ENCODE results near the gene CWF19L2. TPM values are rescaled to one million over a fixed set of nuclear protein-coding genes. Genes with fewer than 3 reads are reported as not detected.
A peak's percentile ranks its signal among the peaks of the same experiment; 100 is the strongest.
"Not testable (repeated sequence)": the region's sequence is repeated elsewhere in the genome, so short reads cannot be mapped to it uniquely, and the experiment has no call there.

CWF19L2 gene
- total RNA-seq, 3 donors from 2014 or later = 11.4 to 13.3 (median 11.5) TPM

DNA sequence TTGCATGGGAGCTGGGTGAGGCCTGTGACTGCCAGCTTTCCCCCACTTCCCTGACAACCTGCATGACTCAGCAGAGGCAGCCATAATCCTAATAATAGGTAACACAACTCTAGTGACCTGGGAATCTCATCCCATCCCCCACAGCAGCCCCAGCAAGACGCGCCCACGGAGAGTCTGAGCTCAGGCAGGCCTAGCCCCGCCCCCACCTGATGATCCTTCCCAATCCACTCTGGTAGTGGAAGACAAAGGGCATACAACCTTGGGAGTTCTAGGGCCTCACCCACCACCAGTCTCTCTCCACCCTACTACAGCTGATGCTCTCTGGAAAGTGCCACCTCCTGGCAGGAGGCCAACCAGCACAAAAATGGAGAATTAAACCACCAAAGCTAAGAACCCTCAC lies 60.3 kb downstream of the CWF19L2 start:
- DNase-seq (no peak), ATAC-seq (no peak)
- Mint-ChIP-seq H3K36me3 (ENCODE audit: insufficient read depth) (peaks cover 67% of the 10 kb centered on the region), H3K4me3 (no peak overlapping the region), H3K27me3 (ENCODE audit: low read depth) (no peaks in the 10 kb centered on the region), H3K9me3 (peaks cover 20% of the 10 kb centered on the region), H3K4me1 (ENCODE audit: low read depth) (peaks cover 2% of the 10 kb centered on the region)

GRCh38 chr11:107392611-107393010 lies 65.0 kb downstream of the CWF19L2 start:
- DNase-seq = no peak
- ATAC-seq = no peak
- peaks cover 59% of the 10 kb centered on the region for H3K36me3 Mint-ChIP-seq (ENCODE audit: insufficient read depth)
- H3K4me3 Mint-ChIP-seq = no peak overlapping the region
- H3K4me1 Mint-ChIP-seq (ENCODE audit: low read depth) = peaks cover 3% of the 10 kb centered on the region
- no peaks in the 10 kb centered on the region for H3K9me3 Mint-ChIP-seq
- no peaks in the 10 kb centered on the region for H3K27me3 Mint-ChIP-seq (ENCODE audit: low read depth)

- H3K4me3 Mint-ChIP-seq; DNase-seq; ATAC-seq; H3K27me3 Mint-ChIP-seq (ENCODE audit: low read depth); H3K9me3 Mint-ChIP-seq: not testable (repeated sequence)
- Mint-ChIP-seq H3K4me1 (ENCODE audit: low read depth) (peaks cover 13% of the 10 kb centered on the region), H3K36me3 (ENCODE audit: insufficient read depth) (peaks cover 56% of the 10 kb centered on the region)
These were observed 66.9 kb downstream of the CWF19L2 start for GRCh38 chr11:107390701-107391100.

GRCh38 chr11:107387666-107388065 lies 70.0 kb downstream of the CWF19L2 start:
- H3K4me3 Mint-ChIP-seq = no peak overlapping the region

DNA sequence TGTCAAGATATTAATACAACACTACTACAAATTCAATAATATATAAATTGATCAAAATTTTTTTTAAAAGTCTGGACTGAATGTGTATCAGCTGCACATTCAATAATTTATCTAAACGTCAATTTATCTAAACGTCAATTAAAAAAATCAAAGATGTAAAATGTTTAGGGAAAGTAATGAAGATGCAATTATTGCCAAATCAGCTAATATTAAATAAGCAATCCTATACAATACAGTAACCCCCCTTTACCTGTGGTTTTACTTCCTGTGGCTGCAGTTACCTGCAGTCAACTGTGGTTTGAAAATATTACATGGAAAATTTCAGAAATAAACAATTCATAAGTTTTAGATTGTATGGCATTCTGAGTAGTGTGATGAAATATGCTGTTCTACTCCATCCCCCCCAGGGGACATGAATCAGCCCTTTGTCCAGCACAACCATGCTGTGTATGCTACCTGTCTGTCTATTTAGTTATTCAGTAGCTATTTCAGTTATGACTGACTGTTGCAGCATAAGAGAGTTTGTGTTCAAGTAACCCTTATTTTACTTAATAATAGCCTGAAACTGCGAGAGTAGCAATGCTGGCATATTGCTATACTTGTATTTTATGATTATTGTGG lies 72.2 kb downstream of the CWF19L2 start:
- no peak for ATAC-seq
- no peak for DNase-seq
- Mint-ChIP-seq H3K4me3 (no peak overlapping the region), H3K36me3 (ENCODE audit: insufficient read depth) (peaks cover 31% of the 10 kb centered on the region), H3K4me1 (ENCODE audit: low read depth) (peaks cover 16% of the 10 kb centered on the region), H3K27me3 (ENCODE audit: low read depth) (no peaks in the 10 kb centered on the region), H3K9me3 (no peaks in the 10 kb centered on the region)

More at GRCh38 chr11:107387666-107388065, 70.0 kb downstream of the CWF19L2 start:
- Mint-ChIP-seq H3K9me3 (no peaks in the 10 kb centered on the region), H3K36me3 (ENCODE audit: insufficient read depth) (peaks cover 44% of the 10 kb centered on the region), H3K4me1 (ENCODE audit: low read depth) (peaks cover 16% of the 10 kb centered on the region), H3K27me3 (ENCODE audit: low read depth) (no peaks in the 10 kb centered on the region)
- ATAC-seq = no peak
- DNase-seq = no peak

DNA sequence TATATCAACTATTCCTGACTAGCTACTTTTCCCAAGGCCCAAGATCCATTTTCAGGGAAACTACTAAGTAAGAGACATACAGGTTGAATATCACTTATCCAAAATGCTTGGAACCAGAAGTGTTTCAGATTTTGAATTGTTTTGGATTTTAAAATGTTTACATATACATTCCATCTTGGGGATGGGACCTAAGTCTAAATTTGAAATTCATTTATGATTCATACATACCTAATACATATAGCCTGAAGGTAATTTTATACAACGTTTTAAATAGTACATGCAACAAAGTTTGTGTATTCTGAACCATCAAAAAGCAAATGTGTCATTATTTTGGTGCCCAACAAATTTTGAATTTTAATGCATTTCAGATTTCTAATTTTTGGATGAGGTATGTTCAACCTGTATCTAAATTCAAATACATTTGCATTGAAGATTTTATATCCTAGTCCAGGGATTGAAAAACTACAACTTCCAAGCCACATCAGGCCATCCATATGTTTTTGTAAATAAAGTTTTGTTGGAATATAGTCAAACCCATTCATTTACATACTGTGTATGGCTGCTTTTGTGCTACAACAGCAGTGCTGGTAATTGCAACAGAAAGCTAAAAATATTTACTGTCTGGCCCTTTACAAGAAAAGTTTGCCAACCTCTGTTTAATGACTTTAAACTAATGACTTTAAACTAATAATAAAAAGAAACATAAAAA lies 73.3 kb downstream of the CWF19L2 start:
- no peak for ATAC-seq
- Mint-ChIP-seq H3K36me3 (ENCODE audit: insufficient read depth) (peaks cover 26% of the 10 kb centered on the region), H3K9me3 (no peaks in the 10 kb centered on the region), H3K4me1 (ENCODE audit: low read depth) (peaks cover 16% of the 10 kb centered on the region), H3K4me3 (no peak overlapping the region), H3K27me3 (ENCODE audit: low read depth) (no peaks in the 10 kb centered on the region)
- no peak for DNase-seq

GRCh38 chr11:107372439-107372838 lies 85.2 kb downstream of the CWF19L2 start:
- ATAC-seq = no peak
- peaks cover 12% of the 10 kb centered on the region for H3K36me3 Mint-ChIP-seq (ENCODE audit: insufficient read depth)
- H3K4me3 Mint-ChIP-seq = no peak overlapping the region
- no peak for DNase-seq
- H3K27me3 Mint-ChIP-seq (ENCODE audit: low read depth) = no peaks in the 10 kb centered on the region
- peaks cover 5% of the 10 kb centered on the region for H3K9me3 Mint-ChIP-seq
- peaks cover 10% of the 10 kb centered on the region for H3K4me1 Mint-ChIP-seq (ENCODE audit: low read depth)

GRCh38 chr11:107370390-107370789 lies 87.2 kb downstream of the CWF19L2 start:
- H3K4me3 Mint-ChIP-seq = no peak overlapping the region

DNA sequence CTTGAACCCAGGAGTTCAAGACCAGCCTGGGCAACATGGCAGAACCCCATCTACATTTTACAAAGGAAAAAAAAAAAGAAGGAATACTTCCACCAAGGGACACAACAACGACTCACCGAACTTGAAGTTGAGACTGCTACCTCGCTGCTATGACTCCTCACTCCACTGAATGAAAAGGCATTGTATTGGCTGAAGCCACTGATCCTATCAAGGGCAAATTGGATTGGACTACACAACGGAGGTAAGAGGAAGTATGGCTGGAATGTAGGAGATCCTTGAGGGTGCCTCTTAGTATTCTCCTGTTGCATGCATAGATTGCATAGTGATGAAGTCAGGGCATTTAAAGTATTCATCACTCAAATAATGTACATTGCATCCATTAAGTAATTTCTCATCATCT lies 97.9 kb downstream of the CWF19L2 start:
- Mint-ChIP-seq H3K4me3 (no peak overlapping the region), H3K9me3 (peaks cover 6% of the 10 kb centered on the region), H3K4me1 (ENCODE audit: low read depth) (peaks cover 1% of the 10 kb centered on the region), H3K36me3 (ENCODE audit: insufficient read depth) (peaks cover 36% of the 10 kb centered on the region), H3K27me3 (ENCODE audit: low read depth) (no peaks in the 10 kb centered on the region)
- ATAC-seq = no peak
- no peak for DNase-seq

More at GRCh38 chr11:107370390-107370789, 87.2 kb downstream of the CWF19L2 start:
- H3K9me3 Mint-ChIP-seq = peaks cover 5% of the 10 kb centered on the region
- ATAC-seq (no peak), DNase-seq (no peak)
- H3K4me1 Mint-ChIP-seq (ENCODE audit: low read depth) = peaks cover 10% of the 10 kb centered on the region
- no peaks in the 10 kb centered on the region for H3K27me3 Mint-ChIP-seq (ENCODE audit: low read depth)
- peaks cover 12% of the 10 kb centered on the region for H3K36me3 Mint-ChIP-seq (ENCODE audit: insufficient read depth)

DNA sequence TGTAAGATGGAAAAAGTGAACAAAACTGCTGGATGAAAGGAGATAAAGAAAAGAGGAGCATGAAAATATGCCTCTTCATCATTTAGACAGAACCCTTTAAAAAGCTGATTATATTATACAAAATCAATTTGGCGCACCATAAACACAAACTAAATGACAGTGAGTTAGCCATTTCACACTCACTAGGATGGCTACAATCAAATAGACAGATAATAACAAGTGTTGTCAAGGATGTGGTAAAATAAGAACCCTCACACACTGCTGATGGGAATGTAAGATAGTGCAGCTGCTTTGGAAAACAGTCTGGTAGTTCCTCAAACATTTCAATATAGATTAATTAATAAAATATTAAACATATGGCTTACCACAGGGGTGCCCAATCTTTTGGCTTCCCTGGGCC lies 99.7 kb downstream of the CWF19L2 start:
- Mint-ChIP-seq H3K36me3 (ENCODE audit: insufficient read depth) (peaks cover 44% of the 10 kb centered on the region), H3K27me3 (ENCODE audit: low read depth) (no peaks in the 10 kb centered on the region), H3K4me3 (no peak overlapping the region)

DNA sequence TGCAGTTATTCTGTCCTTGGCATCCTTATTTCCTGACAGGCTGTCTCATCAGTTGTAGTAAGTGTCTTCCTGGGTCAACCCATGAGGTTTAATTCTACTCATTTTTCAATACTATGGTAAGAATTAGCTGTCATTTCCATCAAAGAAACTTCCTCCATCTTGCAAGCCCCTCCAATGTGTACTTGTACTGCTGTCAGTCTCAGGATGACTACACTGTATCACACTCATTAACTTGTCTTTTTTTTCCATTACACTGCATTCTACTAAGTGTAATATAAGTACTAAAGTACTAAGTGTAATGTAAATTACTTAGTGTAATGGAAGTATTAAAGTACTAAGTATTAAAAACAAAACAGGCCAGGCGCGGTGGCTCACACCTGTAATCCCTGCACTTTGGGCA lies 102.8 kb downstream of the CWF19L2 start:
- ATAC-seq (peak in 1 of 2 donors; percentile 14), DNase-seq (no peak)
- peaks cover 41% of the 10 kb centered on the region for H3K36me3 Mint-ChIP-seq (ENCODE audit: insufficient read depth)
- no peaks in the 10 kb centered on the region for H3K9me3 Mint-ChIP-seq
- H3K27me3 Mint-ChIP-seq (ENCODE audit: low read depth) = no peaks in the 10 kb centered on the region
- peaks cover 2% of the 10 kb centered on the region for H3K4me1 Mint-ChIP-seq (ENCODE audit: low read depth)
- H3K4me3 Mint-ChIP-seq = no peak overlapping the region

More for the DNA sequence above, 99.7 kb downstream of the CWF19L2 start:
- DNase-seq (no peak), ATAC-seq (no peak)
- Mint-ChIP-seq H3K9me3 (peaks cover 6% of the 10 kb centered on the region), H3K4me1 (ENCODE audit: low read depth) (peaks cover 2% of the 10 kb centered on the region)

GRCh38 chr11:107337917-107338316 lies 119.7 kb downstream of the CWF19L2 start:
- H3K4me3 Mint-ChIP-seq = no peak overlapping the region
- H3K36me3 Mint-ChIP-seq (ENCODE audit: insufficient read depth) = peaks cover 28% of the 10 kb centered on the region
- H3K9me3 Mint-ChIP-seq = no peaks in the 10 kb centered on the region
- ATAC-seq (no peak), DNase-seq (no peak)
- H3K4me1 Mint-ChIP-seq (ENCODE audit: low read depth) = no peaks in the 10 kb centered on the region
- H3K27me3 Mint-ChIP-seq (ENCODE audit: low read depth) = no peaks in the 10 kb centered on the region

- Mint-ChIP-seq H3K36me3 (ENCODE audit: insufficient read depth) (peaks cover 42% of the 10 kb centered on the region), H3K4me1 (ENCODE audit: low read depth) (no peaks in the 10 kb centered on the region), H3K27me3 (ENCODE audit: low read depth) (no peaks in the 10 kb centered on the region), H3K4me3 (no peak overlapping the region), H3K9me3 (no peaks in the 10 kb centered on the region)
- DNase-seq (no peak), ATAC-seq (no peak)
These were observed 125.9 kb downstream of the CWF19L2 start for GRCh38 chr11:107331728-107332127.

DNA sequence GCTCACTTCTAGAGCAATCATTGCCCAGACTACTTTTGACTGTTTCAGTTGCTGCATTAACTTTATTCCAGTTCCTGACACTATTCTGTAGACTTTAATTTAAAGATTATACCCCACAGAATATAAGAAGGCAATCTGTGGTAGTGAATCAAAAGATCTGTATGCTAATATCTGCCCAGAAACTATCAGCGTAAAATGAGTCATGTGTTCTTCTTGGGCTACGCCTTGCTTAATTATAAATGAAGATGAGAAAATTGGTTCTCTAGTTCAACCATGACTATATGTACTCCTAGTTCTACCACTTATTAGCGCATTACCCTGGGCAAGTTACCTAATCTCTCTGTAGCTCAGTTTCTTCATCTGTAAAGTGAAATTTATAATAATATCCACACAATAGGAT lies 128.5 kb downstream of the CWF19L2 start:
- no peak for DNase-seq
- ATAC-seq = no peak
- H3K36me3 Mint-ChIP-seq (ENCODE audit: insufficient read depth) = peaks cover 56% of the 10 kb centered on the region
- no peaks in the 10 kb centered on the region for H3K27me3 Mint-ChIP-seq (ENCODE audit: low read depth)
- H3K9me3 Mint-ChIP-seq = no peaks in the 10 kb centered on the region
- no peak overlapping the region for H3K4me3 Mint-ChIP-seq
- H3K4me1 Mint-ChIP-seq (ENCODE audit: low read depth) = no peaks in the 10 kb centered on the region

GRCh38 chr11:107316426-107316825 lies 141.2 kb downstream of the CWF19L2 start:
- Mint-ChIP-seq H3K36me3 (ENCODE audit: insufficient read depth) (peaks cover 44% of the 10 kb centered on the region), H3K4me1 (ENCODE audit: low read depth) (no peaks in the 10 kb centered on the region), H3K27me3 (ENCODE audit: low read depth) (no peaks in the 10 kb centered on the region), H3K4me3 (no peak overlapping the region), H3K9me3 (peaks cover 11% of the 10 kb centered on the region)
- DNase-seq (no peak), ATAC-seq (no peak)
